ENCODE data around the gene DPH2. TPM values are rescaled to one million over a fixed set of nuclear protein-coding genes. Genes with fewer than 3 reads are reported as not detected.
A peak's percentile ranks its signal among the peaks of the same experiment; 100 is the strongest.

Gene DPH2
- polyA plus RNA-seq, 1 donor from 2014 or later = 26.0 TPM

GRCh38 chr1:43971336-43971980 is 1.6 kb downstream of the DPH2 start (continued):
- no peak for TF ChIP-seq MXI1 (conservative IDR thresholded peaks at IDR 0.05; ENCODE audit: poor library complexity, severe bottlenecking)

- H3K27ac ChIP-seq (ENCODE audit: low read length) = peak overlapping the region; percentile 80
- peak overlapping the region; percentile 94 for H3K4me3 ChIP-seq (ENCODE audit: low read length)
- peak overlapping the region; percentile 78 for H3K4me2 ChIP-seq (ENCODE audit: low read length)
- no peaks in the 10 kb centered on the region for H3K9me2 ChIP-seq (ENCODE audit: insufficient read depth, low read length)
- no peaks in the 10 kb centered on the region for H3K36me3 ChIP-seq (ENCODE audit: insufficient read depth, low read length)
- peak overlapping the region; percentile 71 for H2AFZ ChIP-seq (ENCODE audit: low read depth, low read length)
- H4K20me1 ChIP-seq (ENCODE audit: insufficient read depth) = peaks cover 3% of the 10 kb centered on the region
- TF ChIP-seq SMC3 (conservative IDR thresholded peaks at IDR 0.05; ENCODE audit: poor library complexity) (no peak), MXI1 (conservative IDR thresholded peaks at IDR 0.05; ENCODE audit: poor library complexity, severe bottlenecking) (no peak), EP300 (conservative IDR thresholded peaks at IDR 0.05; ENCODE audit: poor library complexity, severe bottlenecking) (no peak), POLR2AphosphoS5 (IDR thresholded peaks at IDR 0.05) (no peak), RAD21 (conservative IDR thresholded peaks at IDR 0.05) (no peak), REST (IDR thresholded peaks at IDR 0.05; ENCODE audit: borderline replicate concordance) (no peak), CTCF (IDR thresholded peaks at IDR 0.05; ENCODE audit: poor library complexity, severe bottlenecking) (no peak), EZH2 (IDR thresholded peaks at IDR 0.05; ENCODE audit: borderline replicate concordance, insufficient read depth, low read length, poor library complexity, severe bottlenecking) (no peak), TAF1 (IDR thresholded peaks at IDR 0.05; ENCODE audit: low read depth) (no peak)
- no peaks in the 10 kb centered on the region for H3K27me3 ChIP-seq (ENCODE audit: insufficient read depth, low read depth, low read length)
- H3K9ac ChIP-seq (ENCODE audit: low read length) = peak overlapping the region; percentile 95
- H3K9me3 ChIP-seq (ENCODE audit: low read length) = no peaks in the 10 kb centered on the region
- H3F3A ChIP-seq (ENCODE audit: insufficient read depth, low read length, poor library complexity, severe bottlenecking) = no peaks in the 10 kb centered on the region
- peaks cover 31% of the 10 kb centered on the region for H3K79me2 ChIP-seq (replicated peaks; ENCODE audit: insufficient read depth, low read length)
These were observed 4.2 kb downstream of the DPH2 start for GRCh38 chr1:43973981-43974442.

GRCh38 chr1:43974443-43975248 is 4.8 kb downstream of the DPH2 start, which contains the start of gene ATP6V0B:
Gene ATP6V0B (plus strand): TSS chr1:43974960. CDS start chr1:43975041, 81 bp downstream.
- H3K4me2 ChIP-seq (ENCODE audit: low read length) = peak within 1 kb of the TSS; percentile 100
- no peaks in the 10 kb centered on the region for H3K36me3 ChIP-seq (ENCODE audit: insufficient read depth, low read length)
- peak within 1 kb of the TSS; percentile 80 for H3K27ac ChIP-seq (ENCODE audit: low read length)
- TF ChIP-seq CTCF (IDR thresholded peaks at IDR 0.05; ENCODE audit: poor library complexity, severe bottlenecking) (peak; percentile 60), MXI1 (conservative IDR thresholded peaks at IDR 0.05; ENCODE audit: poor library complexity, severe bottlenecking) (peak; percentile 78), EP300 (conservative IDR thresholded peaks at IDR 0.05; ENCODE audit: poor library complexity, severe bottlenecking) (peak; percentile 75), SMC3 (conservative IDR thresholded peaks at IDR 0.05; ENCODE audit: poor library complexity) (no peak), RAD21 (conservative IDR thresholded peaks at IDR 0.05) (peak; percentile 16), REST (IDR thresholded peaks at IDR 0.05; ENCODE audit: borderline replicate concordance) (peak; percentile 42), TAF1 (IDR thresholded peaks at IDR 0.05; ENCODE audit: low read depth) (peak; percentile 57), POLR2AphosphoS5 (IDR thresholded peaks at IDR 0.05) (peak; percentile 99), EZH2 (IDR thresholded peaks at IDR 0.05; ENCODE audit: borderline replicate concordance, insufficient read depth, low read length, poor library complexity, severe bottlenecking) (no peak)
- peaks cover 3% of the 10 kb centered on the region for H4K20me1 ChIP-seq (ENCODE audit: insufficient read depth)
- peak within 1 kb of the TSS; percentile 71 for H2AFZ ChIP-seq (ENCODE audit: low read depth, low read length)
- no peaks in the 10 kb centered on the region for H3K9me3 ChIP-seq (ENCODE audit: low read length)
- no peaks in the 10 kb centered on the region for H3F3A ChIP-seq (ENCODE audit: insufficient read depth, low read length, poor library complexity, severe bottlenecking)
- peaks cover 32% of the 10 kb centered on the region for H3K79me2 ChIP-seq (replicated peaks; ENCODE audit: insufficient read depth, low read length)
- no peaks in the 10 kb centered on the region for H3K9me2 ChIP-seq (ENCODE audit: insufficient read depth, low read length)
- peak within 1 kb of the TSS; percentile 95 for H3K9ac ChIP-seq (ENCODE audit: low read length)
- H3K4me3 ChIP-seq (ENCODE audit: low read length) = peak within 1 kb of the TSS; percentile 94
- no peaks in the 10 kb centered on the region for H3K27me3 ChIP-seq (ENCODE audit: insufficient read depth, low read depth, low read length)
